ENCODE data around the gene NLGN2. TPM values are rescaled to one million over a fixed set of nuclear protein-coding genes. Genes with fewer than 3 reads are reported as not detected.

NLGN2 gene
- total RNA-seq, 2 experiments from 2014 or later = 0.06 to 1.2 TPM

GRCh38 chr17:7370853-7371252, 36.8 kb upstream of the NLGN2 start:
- H3K4me2 ChIP-seq (ENCODE audit: low read length) = no peak overlapping the region
- H3K79me2 ChIP-seq (ENCODE audit: insufficient read depth, low read depth, low read length) = no peaks in the 10 kb centered on the region
- H3K4me3 ChIP-seq (ENCODE audit: low read depth, low read length, poor library complexity, severe bottlenecking) = no peak overlapping the region
- no peaks in the 10 kb centered on the region for H4K20me1 ChIP-seq (ENCODE audit: insufficient read depth, low read length)
- ChIA-PET POLR2A (interaction anchor here (0.6 kb wide), 1 partner anchor 77 kb away, joined by 3 read pairs; no protein-coding TSS in a partner anchor), CTCF (ENCODE audit: unreplicated experiment) (interaction anchor here (1.0 kb wide), 1 partner anchor 64 kb away, joined by 3 read pairs; the partner anchor contains the start of gene TMEM102)
- H3K9me2 ChIP-seq (ENCODE audit: insufficient read depth, low read length) = no peaks in the 10 kb centered on the region
- TF ChIP-seq EZH2phosphoT487 (IDR thresholded peaks at IDR 0.05; ENCODE audit: borderline replicate concordance, low read depth, low read length) = no peak
- TF ChIP-seq, protein P1, sequence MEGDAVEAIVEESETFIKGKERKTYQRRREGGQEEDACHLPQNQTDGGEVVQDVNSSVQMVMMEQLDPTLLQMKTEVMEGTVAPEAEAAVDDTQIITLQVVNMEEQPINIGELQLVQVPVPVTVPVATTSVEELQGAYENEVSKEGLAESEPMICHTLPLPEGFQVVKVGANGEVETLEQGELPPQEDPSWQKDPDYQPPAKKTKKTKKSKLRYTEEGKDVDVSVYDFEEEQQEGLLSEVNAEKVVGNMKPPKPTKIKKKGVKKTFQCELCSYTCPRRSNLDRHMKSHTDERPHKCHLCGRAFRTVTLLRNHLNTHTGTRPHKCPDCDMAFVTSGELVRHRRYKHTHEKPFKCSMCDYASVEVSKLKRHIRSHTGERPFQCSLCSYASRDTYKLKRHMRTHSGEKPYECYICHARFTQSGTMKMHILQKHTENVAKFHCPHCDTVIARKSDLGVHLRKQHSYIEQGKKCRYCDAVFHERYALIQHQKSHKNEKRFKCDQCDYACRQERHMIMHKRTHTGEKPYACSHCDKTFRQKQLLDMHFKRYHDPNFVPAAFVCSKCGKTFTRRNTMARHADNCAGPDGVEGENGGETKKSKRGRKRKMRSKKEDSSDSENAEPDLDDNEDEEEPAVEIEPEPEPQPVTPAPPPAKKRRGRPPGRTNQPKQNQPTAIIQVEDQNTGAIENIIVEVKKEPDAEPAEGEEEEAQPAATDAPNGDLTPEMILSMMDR (conservative IDR thresholded peaks at IDR 0.05; ENCODE audit: low read length) = no peak
- no peak overlapping the region for H2AFZ ChIP-seq (ENCODE audit: low read length)
- intact Hi-C loops (cut with micrococcal nuclease; ENCODE audit: unreplicated experiment) = no loop called here
- H3K36me3 ChIP-seq (ENCODE audit: insufficient read depth, low read length) = no peaks in the 10 kb centered on the region
- no peak overlapping the region for H3K27ac ChIP-seq (ENCODE audit: low read depth, low read length, poor library complexity, severe bottlenecking)
- no TSS peak for BruUV-seq (replicated peaks)
- no peaks in the 10 kb centered on the region for H3K4me1 ChIP-seq (ENCODE audit: insufficient read depth, low read length, poor library complexity, severe bottlenecking)
- DNase-seq (ENCODE audit: low spot score) = no peak
- H3K9me3 ChIP-seq (ENCODE audit: low read length) = no peaks in the 10 kb centered on the region

GRCh38 chr17:7374353-7374752, 33.3 kb upstream of the NLGN2 start:
- Histone ChIP-seq H3K9me2 (ENCODE audit: insufficient read depth, low read length) (no peaks in the 10 kb centered on the region), H3K4me1 (ENCODE audit: insufficient read depth, low read length, poor library complexity, severe bottlenecking) (no peaks in the 10 kb centered on the region), H3K4me3 (ENCODE audit: low read depth, low read length, poor library complexity, severe bottlenecking) (no peak overlapping the region), H3K79me2 (ENCODE audit: insufficient read depth, low read depth, low read length) (no peaks in the 10 kb centered on the region), H2AFZ (ENCODE audit: low read length) (no peak overlapping the region), H3K9me3 (ENCODE audit: low read length) (0 out of 2 replicates have a peak, but pooled peaks cover 3% of the 10 kb centered on the region), H3K4me2 (ENCODE audit: low read length) (no peak overlapping the region), H3K36me3 (ENCODE audit: insufficient read depth, low read length) (no peaks in the 10 kb centered on the region), H3K27ac (ENCODE audit: low read depth, low read length, poor library complexity, severe bottlenecking) (no peak overlapping the region), H4K20me1 (ENCODE audit: insufficient read depth, low read length) (no peaks in the 10 kb centered on the region)
- intact Hi-C loops (cut with micrococcal nuclease; ENCODE audit: unreplicated experiment) = no loop called here
- BruUV-seq (replicated peaks) = no TSS peak
- no peak for DNase-seq (ENCODE audit: low spot score)
- no peak for TF ChIP-seq EZH2phosphoT487 (IDR thresholded peaks at IDR 0.05; ENCODE audit: borderline replicate concordance, low read depth, low read length)
- TF ChIP-seq, protein P1 (conservative IDR thresholded peaks at IDR 0.05; ENCODE audit: low read length) = no peak
- ChIA-PET POLR2A (no interaction called here), CTCF (ENCODE audit: unreplicated experiment) (no interaction called here)

DNA sequence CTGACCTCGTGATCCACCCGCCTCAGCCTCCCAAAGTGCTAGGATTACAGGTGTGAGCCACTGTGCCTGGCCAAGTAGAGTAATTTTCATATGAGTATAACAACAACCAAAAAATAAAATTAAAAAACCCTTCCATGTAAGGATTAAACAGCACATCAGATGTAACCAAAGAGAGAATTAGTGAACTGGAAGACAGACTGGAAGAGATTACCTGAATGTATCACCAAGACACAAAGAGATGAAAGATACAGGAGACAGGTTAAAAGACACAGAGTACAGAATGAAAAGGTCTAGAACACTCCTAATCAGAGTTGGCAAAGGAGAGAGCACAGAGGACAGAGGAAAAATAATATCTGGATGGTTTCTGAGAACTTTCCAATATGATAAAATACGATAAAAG, 28.5 kb upstream of the NLGN2 start:
- POLR2A ChIA-PET = no interaction called here
- CTCF ChIA-PET (ENCODE audit: unreplicated experiment) = no interaction called here
- no TSS peak for BruUV-seq (replicated peaks)

More for the DNA sequence above, 28.5 kb upstream of the NLGN2 start:
- no peak for DNase-seq (ENCODE audit: low spot score)
- Histone ChIP-seq H3K4me2 (ENCODE audit: low read length) (no peak overlapping the region), H3K4me3 (ENCODE audit: low read depth, low read length, poor library complexity, severe bottlenecking) (no peak overlapping the region), H3K36me3 (ENCODE audit: insufficient read depth, low read length) (no peaks in the 10 kb centered on the region), H3K27ac (ENCODE audit: low read depth, low read length, poor library complexity, severe bottlenecking) (no peak overlapping the region), H3K79me2 (ENCODE audit: insufficient read depth, low read depth, low read length) (no peaks in the 10 kb centered on the region), H3K9me3 (ENCODE audit: low read length) (0 out of 2 replicates have a peak, but pooled peaks cover 6% of the 10 kb centered on the region), H3K9me2 (ENCODE audit: insufficient read depth, low read length) (no peaks in the 10 kb centered on the region), H3K4me1 (ENCODE audit: insufficient read depth, low read length, poor library complexity, severe bottlenecking) (peaks cover 4% of the 10 kb centered on the region), H2AFZ (ENCODE audit: low read length) (no peak overlapping the region), H4K20me1 (ENCODE audit: insufficient read depth, low read length) (no peaks in the 10 kb centered on the region)
- TF ChIP-seq EZH2phosphoT487 (IDR thresholded peaks at IDR 0.05; ENCODE audit: borderline replicate concordance, low read depth, low read length) = no peak
- TF ChIP-seq, protein P1 (conservative IDR thresholded peaks at IDR 0.05; ENCODE audit: low read length) = no peak
- intact Hi-C loops (cut with micrococcal nuclease; ENCODE audit: unreplicated experiment) = no loop called here

All from OCI-LY7 (cell line).